GM21447 (cell line): ENCODE results near the gene ESYT2.

Experiments used
- ATAC-seq: cut with Tn5 transposase; IDR thresholded peaks from one replicate; pipeline ENCODE4 v1.9.1; 2021; ENCODE audit not compliant: unreplicated experiment

Gene ESYT2

GRCh38 chr7:158774952-158775351 is 54.4 kb downstream of the ESYT2 start:
- no peak for ATAC-seq

GRCh38 chr7:158772916-158773315 is 56.4 kb downstream of the ESYT2 start:
- no peak for ATAC-seq

- ATAC-seq = no peak
These were observed 58.0 kb downstream of the ESYT2 start for GRCh38 chr7:158771213-158771834.

- ATAC-seq = no peak
These were observed 61.6 kb downstream of the ESYT2 start for GRCh38 chr7:158767707-158768106.

GRCh38 chr7:158766570-158767281 is 62.6 kb downstream of the ESYT2 start:
- no peak for ATAC-seq

- ATAC-seq = no peak
These were observed 64.3 kb downstream of the ESYT2 start for GRCh38 chr7:158765020-158765419.

- ATAC-seq = no peak
These were observed 65.8 kb downstream of the ESYT2 start for GRCh38 chr7:158763454-158764033.

GRCh38 chr7:158761945-158762344 is 67.4 kb downstream of the ESYT2 start:
- no peak for ATAC-seq

- no peak for ATAC-seq
These were observed 68.4 kb downstream of the ESYT2 start for GRCh38 chr7:158760936-158761335.

- ATAC-seq = no peak
These were observed 68.9 kb downstream of the ESYT2 start for GRCh38 chr7:158760445-158760764.

GRCh38 chr7:158759749-158760444 is 69.4 kb downstream of the ESYT2 start:
- ATAC-seq = no peak

- ATAC-seq = no peak
These were observed 70.1 kb downstream of the ESYT2 start for GRCh38 chr7:158759245-158759614.

- ATAC-seq = no peak
These were observed 70.6 kb downstream of the ESYT2 start for GRCh38 chr7:158758586-158759244.

GRCh38 chr7:158757404-158757989 is 71.8 kb downstream of the ESYT2 start:
- ATAC-seq = no peak

- ATAC-seq = no peak
These were observed 74.4 kb downstream of the ESYT2 start for GRCh38 chr7:158754746-158755444.

GRCh38 chr7:158753900-158754299 is 75.4 kb downstream of the ESYT2 start:
- no peak for ATAC-seq

GRCh38 chr7:158751751-158752150 is 77.6 kb downstream of the ESYT2 start:
- ATAC-seq = no peak

GRCh38 chr7:158751199-158751598 is 78.1 kb downstream of the ESYT2 start:
- ATAC-seq = no peak

GRCh38 chr7:158750702-158751101 is 78.6 kb downstream of the ESYT2 start:
- ATAC-seq = no peak

- ATAC-seq = no peak
These were observed 79.9 kb downstream of the ESYT2 start for GRCh38 chr7:158749396-158749795.

GRCh38 chr7:158748335-158748734 is 81.0 kb downstream of the ESYT2 start:
- ATAC-seq = no peak
